OCI-LY1 (cell line): ENCODE results near the gene DXO.

Source experiments
- CTCF ChIP-seq: fragments of 200-600 bp; sonication (generic), shearing (Covaris generic); IDR thresholded peaks from 2 replicates; pipeline ENCODE4 v1.5.1; 2017; ENCODE audit warnings: mild to moderate bottlenecking, antibody characterized with exemption, low read length, moderate library complexity, mixed read lengths
- EZH2 ChIP-seq: fragments of 200-600 bp; sonication (generic), shearing (Covaris generic); IDR thresholded peaks from 2 replicates; pipeline ENCODE4 v1.8.0; 2017; ENCODE audit warnings: borderline replicate concordance, mixed run types, mild to moderate bottlenecking, antibody characterized with exemption, low read length, moderate library complexity, mixed read lengths

GRCh38 chr6:31930962-31931361 is 41.0 kb downstream of the DXO start:
- TF ChIP-seq EZH2 (no peak), CTCF (no peak)
